GM19397 (cell line): Measurements from ENCODE around the gene C5orf58.
"Not testable (repeated sequence)": the region's sequence is repeated elsewhere in the genome, so short reads cannot be mapped to it uniquely, and the experiment has no call there.

ENCODE experiments used
- ATAC-seq: cut with Tn5 transposase; IDR thresholded peaks from one replicate; pipeline ENCODE4 v1.9.1; 2021; ENCODE audit warnings: mild to moderate bottlenecking, moderate library complexity; ENCODE audit not compliant: unreplicated experiment

The C5orf58 gene

GRCh38 chr5:170223360-170223759 is 9.4 kb upstream of the C5orf58 start:
- no peak for ATAC-seq

GRCh38 chr5:170223906-170224305 is 8.9 kb upstream of the C5orf58 start:
- ATAC-seq, result no peak

GRCh38 chr5:170225326-170226128 is 7.3 kb upstream of the C5orf58 start:
- ATAC-seq, result no peak

GRCh38 chr5:170226129-170226615 is 6.6 kb upstream of the C5orf58 start:
- no peak for ATAC-seq

GRCh38 chr5:170226661-170227060 is 6.1 kb upstream of the C5orf58 start:
- no peak for ATAC-seq

- ATAC-seq, result no peak
These were observed 3.9 kb upstream of the C5orf58 start for GRCh38 chr5:170228762-170229435.

- ATAC-seq, result no peak
These were observed 640 bp downstream of the C5orf58 start for GRCh38 chr5:170233358-170233892.

GRCh38 chr5:170235876-170236864 is 3.4 kb downstream of the C5orf58 start:
- ATAC-seq, result peak; percentile 57

GRCh38 chr5:170238456-170239196 is 5.8 kb downstream of the C5orf58 start:
- no peak for ATAC-seq

- ATAC-seq, result not testable (repeated sequence)
These were observed 12.7 kb downstream of the C5orf58 start for GRCh38 chr5:170245436-170245835.

GRCh38 chr5:170246126-170246870 is 13.5 kb downstream of the C5orf58 start:
- no peak for ATAC-seq

- no peak for ATAC-seq
These were observed 14.6 kb downstream of the C5orf58 start for GRCh38 chr5:170247363-170247762.

- no peak for ATAC-seq
These were observed 15.6 kb downstream of the C5orf58 start for GRCh38 chr5:170248172-170248930.

- not testable (repeated sequence) for ATAC-seq
These were observed 16.1 kb downstream of the C5orf58 start for GRCh38 chr5:170248931-170249227.

- no peak for ATAC-seq
These were observed 16.6 kb downstream of the C5orf58 start for GRCh38 chr5:170249355-170249754.

GRCh38 chr5:170250810-170251317 is 18.1 kb downstream of the C5orf58 start:
- no peak for ATAC-seq

GRCh38 chr5:170251462-170251861 is 18.7 kb downstream of the C5orf58 start:
- ATAC-seq, result no peak

- ATAC-seq, result no peak
These were observed 19.3 kb downstream of the C5orf58 start for GRCh38 chr5:170252109-170252508.
